ENCODE data around the gene COPS3.

GRCh38 chr17:17198281-17198680, 82.8 kb downstream of the COPS3 start:
- TF ChIP-seq CTCF (IDR thresholded peaks at IDR 0.05), result no peak
- TF ChIP-seq POLR2A (IDR thresholded peaks at IDR 0.05), result no peak
